H1 (cell line): ENCODE data around the gene CEP68. TPM values are rescaled to one million over a fixed set of nuclear protein-coding genes. Genes with fewer than 3 reads are reported as not detected.

ENCODE experiments used
- CTCF ChIA-PET: fragments of 300-600 bp; sonication (Branson Sonifier 250); formaldehyde crosslinking; loops from one replicate; lab custom pipeline; 2021; ENCODE audit not compliant: partially characterized antibody; lab: Charles Lee
- POLR2A ChIA-PET: fragments of 300-600 bp; sonication (Branson Sonifier 250); formaldehyde crosslinking; loops from one replicate; lab custom pipeline; 2021; ENCODE audit warnings: inconsistent platforms; ENCODE audit not compliant: partially characterized antibody; lab: Charles Lee
- DNase-seq, 2 experiments: peaks; one replicate each; pipeline versions ENCODE4 v3.0.0 to v3.0.0-alpha.2; 2010 to 2022; ENCODE audit warnings: low spot score in 2 of 2, low read depth in 1 of 2, mixed read lengths in 1 of 2
- FAIRE-seq: peaks from 2 replicates; lab custom pipeline; 2011; peaks lifted over from hg19 to GRCh38; lab: Jason Lieb, UNC
- H2AFZ ChIP-seq: 2 replicates; pipeline ENCODE4 v1.8.1; 2012; ENCODE audit warnings: low read length, inconsistent platforms
- H2AK5ac ChIP-seq: 2 replicates; pipeline ENCODE4 v1.6.1; 2013; ENCODE audit warnings: low read depth, low read length
- H2BK120ac ChIP-seq: replicated peaks from 2 replicates; pipeline ENCODE3; 2013; ENCODE audit warnings: low read depth, low read length, inconsistent platforms
- H2BK12ac ChIP-seq: 2 replicates; pipeline ENCODE4 v1.6.1; 2013; ENCODE audit warnings: low read depth, low read length
- H2BK15ac ChIP-seq: 2 replicates; pipeline ENCODE4 v1.6.1; 2013; ENCODE audit warnings: low read length
- H2BK20ac ChIP-seq: 2 replicates; pipeline ENCODE4 v1.6.1; 2013; ENCODE audit warnings: low read length
- H2BK5ac ChIP-seq: 2 replicates; pipeline ENCODE4 v1.6.1; 2013; ENCODE audit warnings: low read depth, low read length
- H3K14ac ChIP-seq: 2 replicates; pipeline ENCODE4 v1.6.1; 2013; ENCODE audit warnings: inconsistent platforms; ENCODE audit not compliant: insufficient read length
- H3K18ac ChIP-seq: 2 replicates; pipeline ENCODE4 v1.6.1; 2013; ENCODE audit warnings: low read length; ENCODE audit errors: extremely low read depth
- H3K23ac ChIP-seq: 2 replicates; pipeline ENCODE4 v1.6.1; 2013; ENCODE audit warnings: inconsistent platforms; ENCODE audit not compliant: insufficient read length
- H3K23me2 ChIP-seq: 2 replicates; pipeline ENCODE4 v1.6.1; 2013; ENCODE audit warnings: low read depth, low read length
- H3K27ac ChIP-seq: 2 replicates; pipeline ENCODE4 v1.6.1; 2011; ENCODE audit warnings: low read depth, low read length, inconsistent platforms
- H3K27me3 ChIP-seq, 4 experiments: replicated peaks in 1 of 4; 1 replicate in 1 of 4; 2 replicates in 3 of 4; pipeline versions ENCODE4 v1.6.1 to v1.8.1; 2011 to 2013; ENCODE audit warnings: low read length in 3 of 4, mild to moderate bottlenecking in 3 of 4, inconsistent platforms in 2 of 4, mixed read lengths in 2 of 4, moderate library complexity in 1 of 4; ENCODE audit not compliant: control insufficient read depth in 3 of 4, insufficient read depth in 3 of 4; ENCODE audit errors: extremely low read depth in 1 of 4
- H3K36me3 ChIP-seq, 4 experiments: 2 replicates each; pipeline versions ENCODE4 v1.6.1 to v1.8.1; 2011 to 2013; ENCODE audit warnings: mild to moderate bottlenecking in 4 of 4, low read length in 3 of 4, moderate library complexity in 2 of 4, control low read depth in 1 of 4, inconsistent platforms in 1 of 4; ENCODE audit not compliant: insufficient read depth in 4 of 4, control insufficient read depth in 2 of 4
- H3K4ac ChIP-seq: replicated peaks from 2 replicates; pipeline ENCODE3; 2013; ENCODE audit warnings: low read length, low read depth, mixed read lengths, inconsistent platforms; ENCODE audit not compliant: insufficient read length
- H3K4me1 ChIP-seq, 4 experiments: replicated peaks in 1 of 4; 1 replicate in 1 of 4; 2 replicates in 3 of 4; pipeline versions ENCODE4 v1.6.1 to v1.8.1; 2011 to 2013; ENCODE audit warnings: low read length in 3 of 4, inconsistent platforms in 2 of 4, mixed read lengths in 1 of 4; ENCODE audit not compliant: insufficient read depth in 4 of 4, control insufficient read depth in 3 of 4
- H3K4me2 ChIP-seq, 2 experiments: 2 replicates each; pipeline versions ENCODE4 v1.6.1 to v1.8.1; 2011 to 2013; ENCODE audit warnings: low read depth in 2 of 2, low read length in 2 of 2, control low read depth in 1 of 2, inconsistent platforms in 1 of 2, mild to moderate bottlenecking in 1 of 2; ENCODE audit not compliant: insufficient read depth in 1 of 2
- H3K4me3 ChIP-seq, 4 experiments: fragments of 200-600, 300-600 bp in 1 of 4; sonication (generic), shearing (Covaris generic), sonication (Bioruptor Twin) in 1 of 4; 2 replicates each; pipeline versions ENCODE4 v1.5.1 to v1.8.1; 2011 to 2016; ENCODE audit warnings: low read length in 4 of 4, low read depth in 3 of 4, control low read depth in 2 of 4, inconsistent platforms in 2 of 4, mild to moderate bottlenecking in 2 of 4, mixed read lengths in 1 of 4, moderate library complexity in 1 of 4; ENCODE audit not compliant: insufficient read depth in 2 of 4; ENCODE audit errors: extremely low read depth in 1 of 4
- H3K56ac ChIP-seq: replicated peaks from 2 replicates; pipeline ENCODE3; 2013; ENCODE audit warnings: low read depth, mild to moderate bottlenecking, mixed read lengths, low read length, inconsistent platforms; ENCODE audit not compliant: insufficient read length
- H3K79me1 ChIP-seq: 2 replicates; pipeline ENCODE4 v1.6.1; 2013; ENCODE audit warnings: low read depth, low read length, control low read depth
- H3K79me2 ChIP-seq, 2 experiments: 2 replicates each; pipeline versions ENCODE4 v1.6.1 to v1.8.1; 2012 to 2013; ENCODE audit warnings: low read length in 2 of 2, mild to moderate bottlenecking in 2 of 2, inconsistent platforms in 1 of 2; ENCODE audit not compliant: insufficient read depth in 2 of 2, control insufficient read depth in 1 of 2
- H3K9ac ChIP-seq, 4 experiments: replicated peaks in 1 of 4; 1 replicate in 1 of 4; 2 replicates in 3 of 4; pipeline versions ENCODE4 v1.6.1 to v1.8.1; 2011 to 2013; ENCODE audit warnings: low read depth in 3 of 4, low read length in 3 of 4, control low read depth in 2 of 4, mild to moderate bottlenecking in 2 of 4, moderate library complexity in 2 of 4, inconsistent platforms in 1 of 4; ENCODE audit errors: extremely low read depth in 1 of 4
- H3K9me3 ChIP-seq, 2 experiments: 2 replicates each; pipeline versions ENCODE4 v1.6.1 to v1.8.1; 2012 to 2013; ENCODE audit warnings: mild to moderate bottlenecking in 2 of 2, moderate library complexity in 2 of 2, control low read depth in 1 of 2, inconsistent platforms in 1 of 2, low read depth in 1 of 2, low read length in 1 of 2, mixed read lengths in 1 of 2; ENCODE audit not compliant: insufficient read depth in 2 of 2
- H4K20me1 ChIP-seq, 2 experiments: replicated peaks in 1 of 2; 2 replicates each; pipeline versions ENCODE3 to v1.8.1; 2011 to 2013; ENCODE audit warnings: inconsistent platforms in 2 of 2, low read length in 2 of 2, mild to moderate bottlenecking in 1 of 2; ENCODE audit not compliant: insufficient read depth in 2 of 2, control insufficient read depth in 1 of 2
- H4K5ac ChIP-seq: 2 replicates; pipeline ENCODE4 v1.6.1; 2013; ENCODE audit warnings: low read length, low read depth, mixed read lengths, inconsistent platforms; ENCODE audit not compliant: insufficient read length
- H4K8ac ChIP-seq: 2 replicates; pipeline ENCODE4 v1.8.0; 2013; ENCODE audit warnings: mild to moderate bottlenecking, moderate library complexity, low read length, inconsistent platforms; ENCODE audit not compliant: insufficient read depth; ENCODE audit errors: extremely low read depth
- H4K91ac ChIP-seq: replicated peaks from 2 replicates; pipeline ENCODE3; 2013; ENCODE audit warnings: low read length, mixed read lengths, inconsistent platforms; ENCODE audit not compliant: insufficient read length
- CREB1 ChIP-seq: IDR thresholded peaks from 2 replicates; pipeline ENCODE4 v1.6.1; 2012; ENCODE audit warnings: inconsistent platforms
- RAD21 ChIP-seq, 2 experiments: IDR thresholded peaks in 1 of 2; conservative IDR thresholded peaks in 1 of 2; 2 replicates each; pipeline ENCODE4 v1.6.1; 2011; ENCODE audit warnings: low read depth in 2 of 2, low read length in 2 of 2, improper control_type of control experiment in 1 of 2, inconsistent platforms in 1 of 2, mild to moderate bottlenecking in 1 of 2, moderate library complexity in 1 of 2
- SIN3A ChIP-seq, 2 experiments: IDR thresholded peaks in 1 of 2; conservative IDR thresholded peaks in 1 of 2; 2 replicates each; pipeline ENCODE4 v1.6.1; 2011 to 2012; ENCODE audit warnings: low read length in 2 of 2, improper control_type of control experiment in 1 of 2, low read depth in 1 of 2, mild to moderate bottlenecking in 1 of 2
- YY1 ChIP-seq: IDR thresholded peaks from 2 replicates; pipeline ENCODE4 v1.6.1; 2011; ENCODE audit warnings: low read depth, mild to moderate bottlenecking, low read length
- WGBS, 2 experiments: shearing (Covaris generic) in 1 of 2; methylation state at CpG; one replicate each; pipeline versions ENCODE4 v1.1.6 to v1.1.7; 2013 to 2015; ENCODE audit warnings: low lambda C conversion rate in 2 of 2, mixed read lengths in 2 of 2, inconsistent platforms in 1 of 2, low coverage in 1 of 2, missing lambda C conversion rate in 1 of 2; ENCODE audit not compliant: insufficient replicate concordance in 2 of 2, insufficient coverage in 1 of 2, insufficient read length in 1 of 2; ENCODE audit errors: extremely low coverage in 1 of 2, missing lambda C conversion rate in 1 of 2; 5-methylcytosine and 5-hydroxymethylcytosine counted together
- polyA plus RNA-seq, 7 experiments: library from polyadenylated mRNA; depleted of rRNA in 3 of 7; stranded (reverse) in 5 of 7; unstranded in 2 of 7; fragments of >200 nt in 5 of 7; fragments of 200-250 nt in 2 of 7; gene quantifications; 1 replicate in 5 of 7; 2 replicates in 1 of 7; 4 replicates in 1 of 7; pipeline versions ENCODE4 v1.2.1 to v1.2.3, GENCODE V29; 2011 to 2013; ENCODE audit warnings: missing spikeins in 2 of 7, mixed read lengths in 2 of 7
- total RNA-seq: library from RNA; stranded (reverse); fragmentation: NEBNext Ultra II Directional; extraction: Animal tissue kit (Norgen Biotek cat#: 25700); gene quantifications from 2 replicates; pipeline ENCODE4 v1.2.1, GENCODE V29; 2021

The CEP68 gene
- total and polyA plus RNA-seq, 2 of the 8 experiments (the other 6 are each of a cell fraction or from before 2014, with no cell fraction given): 23.2 to 24.7 TPM

DNA sequence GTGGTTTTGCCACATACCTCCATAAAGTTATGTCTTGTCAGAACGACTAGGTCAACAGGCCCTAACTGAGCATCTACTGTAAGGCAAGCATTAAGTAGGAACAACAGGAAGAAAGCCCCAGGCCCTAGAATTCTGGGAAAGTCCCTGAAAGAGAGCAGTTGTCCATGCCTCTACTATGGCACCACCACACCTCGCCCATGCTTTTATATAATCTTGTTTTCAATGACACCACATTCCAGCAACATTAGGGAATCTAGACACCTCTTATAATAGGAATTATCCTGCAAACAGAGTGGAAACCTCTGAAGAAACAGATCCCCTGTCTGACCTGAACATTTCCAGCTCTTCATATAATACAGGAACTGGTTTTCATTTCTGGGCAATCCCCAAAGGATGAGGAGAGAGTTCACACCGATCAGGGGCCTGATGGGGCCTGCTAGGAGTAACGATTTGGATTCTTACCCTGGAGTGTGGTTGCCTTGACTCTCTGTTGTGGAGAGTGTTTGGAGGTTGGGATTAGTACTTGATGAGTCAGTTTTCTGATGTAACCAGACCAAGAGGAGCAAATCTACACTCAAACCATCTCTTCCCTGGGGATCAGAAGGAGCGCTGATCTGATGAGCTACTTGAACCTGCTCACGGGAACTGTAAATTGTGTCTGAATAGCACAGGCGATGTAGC, 31.9 kb upstream of the CEP68 start:
- H3K23ac ChIP-seq: no peak overlapping the region
- no peaks in the 10 kb centered on the region for H3K27me3 ChIP-seq
- no peak overlapping the region for H4K5ac ChIP-seq
- H2BK120ac ChIP-seq: no peak overlapping the region
- no peak overlapping the region for H2BK20ac ChIP-seq
- no peaks in the 10 kb centered on the region for H3K9me3 ChIP-seq
- H3K4me2 ChIP-seq: no peak overlapping the region
- H4K20me1 ChIP-seq: peaks cover 0 to 2% of the 10 kb centered on the region in 2 experiments
- no peak overlapping the region for H3K14ac ChIP-seq
- CTCF ChIA-PET: interaction anchor here (1.3 to 1.8 kb wide), 5 partner anchors 11 to 107 kb away, joined by 3 to 6 read pairs (median 5); no protein-coding TSS in a partner anchor
- H2AK5ac ChIP-seq: no peak overlapping the region
- no peaks in the 10 kb centered on the region for H3K36me3 ChIP-seq
- no peaks in the 10 kb centered on the region for H3K23me2 ChIP-seq
- H2AFZ ChIP-seq: no peak overlapping the region
- H3K79me1 ChIP-seq: no peaks in the 10 kb centered on the region
- H3K4ac ChIP-seq: no peak overlapping the region
- no peak overlapping the region for H3K18ac ChIP-seq
- H2BK12ac ChIP-seq: no peak overlapping the region
- no peak overlapping the region for H4K91ac ChIP-seq
- H3K4me1 ChIP-seq: peaks cover 0 to 3% (median 0%) of the 10 kb centered on the region in 4 experiments; a peak in 1 of 7 replicates
- no peak overlapping the region for H4K8ac ChIP-seq
- H2BK15ac ChIP-seq: no peak overlapping the region
- no peak overlapping the region for H3K56ac ChIP-seq
- POLR2A ChIA-PET: no interaction called here
- H3K79me2 ChIP-seq: no peaks in the 10 kb centered on the region
- no peak for FAIRE-seq
- DNase-seq: no peak
- H3K27ac ChIP-seq: no peak overlapping the region
- H2BK5ac ChIP-seq: no peak overlapping the region
- no peak overlapping the region for H3K4me3 ChIP-seq
- WGBS, 2 experiments: 89% methylated on average over 7 of the region's 7 CpGs; no CpG with 5 or more reads in 1 of the 2 experiments
- no peak overlapping the region for H3K9ac ChIP-seq
- TF ChIP-seq SIN3A (conservative IDR thresholded peaks at IDR 0.05 in 1 of 2, IDR thresholded peaks at IDR 0.05 in 1 of 2; ENCODE audit: low read depth in 1 of 2, low read length in 2 of 2): no peak
- TF ChIP-seq CREB1: no peak
- no peak for TF ChIP-seq RAD21 (IDR thresholded peaks at IDR 0.05 in 1 of 2, conservative IDR thresholded peaks at IDR 0.05 in 1 of 2; ENCODE audit: low read depth in 2 of 2, low read length in 2 of 2)
- no peak for TF ChIP-seq YY1
